ENCODE data around the gene MPZL3. TPM values are rescaled to one million over a fixed set of nuclear protein-coding genes. Genes with fewer than 3 reads are reported as not detected.
"Not testable (repeated sequence)": the region's sequence is repeated elsewhere in the genome, so short reads cannot be mapped to it uniquely, and the experiment has no call there.

MPZL3 gene
- total and polyA plus RNA-seq, 2 experiments from 2014 or later = 10.2 to 20.6 TPM

DNA sequence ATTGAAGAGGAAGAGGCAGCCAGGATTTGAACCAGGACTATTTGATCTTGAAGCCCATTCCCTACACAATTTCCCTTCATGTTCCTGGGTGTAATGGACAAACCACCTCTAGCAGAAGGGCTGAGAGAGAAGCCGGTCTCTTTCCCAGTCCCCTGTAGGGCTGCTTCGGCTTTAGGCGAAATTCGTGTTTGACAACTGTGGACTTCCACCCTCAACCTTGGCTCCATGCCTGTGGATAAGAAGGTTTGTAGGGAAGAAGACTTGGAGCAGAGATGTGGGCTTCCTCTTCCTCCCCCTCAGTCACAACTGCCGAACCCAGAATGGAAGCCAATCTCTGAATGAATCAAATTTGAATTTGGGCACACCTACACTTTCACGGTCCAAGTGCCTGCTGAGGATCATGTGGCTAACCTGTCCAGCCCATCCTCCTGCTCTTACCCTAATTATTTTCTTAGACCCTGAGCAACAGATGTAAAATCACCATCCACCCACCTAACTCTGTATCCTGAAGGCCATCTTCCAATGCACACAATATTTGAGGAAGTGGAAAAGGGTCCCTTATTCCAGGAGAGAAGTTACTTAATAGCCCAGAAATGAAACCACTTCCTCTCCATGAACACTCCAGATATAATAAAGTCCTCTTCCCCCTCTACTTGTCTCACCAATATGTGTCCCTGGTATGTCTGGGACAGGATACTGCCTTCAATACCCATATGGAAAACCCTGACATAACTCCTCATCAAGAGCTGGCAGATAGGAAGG lies 65.6 kb downstream of the MPZL3 start:
- H4K20me1 ChIP-seq (ENCODE audit: insufficient read depth, poor library complexity, severe bottlenecking) = no peaks in the 10 kb centered on the region
- no peaks in the 10 kb centered on the region for H3K4me1 ChIP-seq (ENCODE audit: insufficient read depth)
- H3K79me2 ChIP-seq = no peaks in the 10 kb centered on the region
- no peak overlapping the region for H2AFZ ChIP-seq
- no peak overlapping the region for H3K4me3 ChIP-seq
- DNase-seq (ENCODE audit: low spot score) = no peak
- WGBS (ENCODE audit: low lambda C conversion rate, missing lambda C conversion rate) = 81% methylated on average over 6 of the region's 6 CpGs
- H3K36me3 ChIP-seq (replicated peaks; ENCODE audit: insufficient read depth, low read depth) = no peaks in the 10 kb centered on the region
- H3K9me2 ChIP-seq (replicated peaks; ENCODE audit: insufficient read depth) = no peaks in the 10 kb centered on the region
- no peak overlapping the region for H3K4me2 ChIP-seq
- H3K27ac ChIP-seq = no peak overlapping the region
- peaks cover 3% of the 10 kb centered on the region for H3K27me3 ChIP-seq
- H3K9me3 ChIP-seq (ENCODE audit: low read depth) = no peaks in the 10 kb centered on the region
- TF ChIP-seq EZH2 (IDR thresholded peaks at IDR 0.05; ENCODE audit: borderline replicate concordance) (no peak), EZH2phosphoT487 (IDR thresholded peaks at IDR 0.05; ENCODE audit: low read depth, severe bottlenecking, unreplicated experiment) (no peak)
- TF ChIP-seq, protein P1, sequence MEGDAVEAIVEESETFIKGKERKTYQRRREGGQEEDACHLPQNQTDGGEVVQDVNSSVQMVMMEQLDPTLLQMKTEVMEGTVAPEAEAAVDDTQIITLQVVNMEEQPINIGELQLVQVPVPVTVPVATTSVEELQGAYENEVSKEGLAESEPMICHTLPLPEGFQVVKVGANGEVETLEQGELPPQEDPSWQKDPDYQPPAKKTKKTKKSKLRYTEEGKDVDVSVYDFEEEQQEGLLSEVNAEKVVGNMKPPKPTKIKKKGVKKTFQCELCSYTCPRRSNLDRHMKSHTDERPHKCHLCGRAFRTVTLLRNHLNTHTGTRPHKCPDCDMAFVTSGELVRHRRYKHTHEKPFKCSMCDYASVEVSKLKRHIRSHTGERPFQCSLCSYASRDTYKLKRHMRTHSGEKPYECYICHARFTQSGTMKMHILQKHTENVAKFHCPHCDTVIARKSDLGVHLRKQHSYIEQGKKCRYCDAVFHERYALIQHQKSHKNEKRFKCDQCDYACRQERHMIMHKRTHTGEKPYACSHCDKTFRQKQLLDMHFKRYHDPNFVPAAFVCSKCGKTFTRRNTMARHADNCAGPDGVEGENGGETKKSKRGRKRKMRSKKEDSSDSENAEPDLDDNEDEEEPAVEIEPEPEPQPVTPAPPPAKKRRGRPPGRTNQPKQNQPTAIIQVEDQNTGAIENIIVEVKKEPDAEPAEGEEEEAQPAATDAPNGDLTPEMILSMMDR (IDR thresholded peaks at IDR 0.05; ENCODE audit: poor library complexity) = no peak

DNA sequence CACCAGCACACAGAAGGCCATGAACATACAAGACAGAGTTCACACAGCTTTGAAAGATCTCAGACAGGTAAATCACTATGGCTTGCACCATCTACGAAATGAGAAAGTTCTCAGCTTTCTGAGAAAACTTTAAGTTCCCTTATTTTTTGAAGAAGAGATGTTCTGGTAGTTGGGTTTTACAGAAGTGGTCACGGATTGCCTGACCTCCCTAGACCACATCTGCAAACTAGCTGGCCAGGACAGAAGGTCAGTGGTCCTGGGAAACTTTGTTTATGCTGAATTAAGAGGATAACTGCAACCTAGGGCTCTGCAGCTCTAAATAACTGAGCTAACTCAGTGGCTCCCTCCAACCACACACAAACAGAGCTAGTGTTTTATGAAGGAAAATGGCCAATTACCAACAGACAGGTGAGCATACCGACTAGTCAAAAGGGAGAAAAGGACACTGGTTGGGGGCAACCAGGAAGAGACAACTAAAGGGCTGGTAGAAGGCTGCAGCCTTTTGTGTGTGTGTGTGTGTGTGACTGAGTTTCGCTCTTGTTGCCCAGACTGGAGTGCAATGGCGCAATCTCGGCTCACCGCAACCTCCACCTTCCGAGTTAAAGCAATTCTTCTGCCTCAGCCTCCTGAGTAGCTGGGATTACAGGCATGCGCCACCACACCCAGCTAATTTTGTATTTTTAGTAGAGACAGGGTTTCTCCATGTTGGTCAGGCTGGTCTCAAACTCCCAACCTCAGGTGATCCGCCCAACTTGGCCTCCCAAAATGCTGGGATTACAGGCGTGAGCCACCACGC lies 67.2 kb downstream of the MPZL3 start:
- Histone ChIP-seq H3K4me2 (no peak overlapping the region), H3K27ac (no peak overlapping the region), H3K9me3 (ENCODE audit: low read depth) (no peaks in the 10 kb centered on the region), H2AFZ (no peak overlapping the region), H3K4me1 (ENCODE audit: insufficient read depth) (no peaks in the 10 kb centered on the region), H3K4me3 (no peak overlapping the region), H4K20me1 (ENCODE audit: insufficient read depth, poor library complexity, severe bottlenecking) (no peaks in the 10 kb centered on the region), H3K79me2 (no peaks in the 10 kb centered on the region), H3K27me3 (peaks cover 3% of the 10 kb centered on the region), H3K36me3 (replicated peaks; ENCODE audit: insufficient read depth, low read depth) (no peaks in the 10 kb centered on the region), H3K9me2 (replicated peaks; ENCODE audit: insufficient read depth) (no peaks in the 10 kb centered on the region)
- DNase-seq (ENCODE audit: low spot score) = no peak
- TF ChIP-seq EZH2 (IDR thresholded peaks at IDR 0.05; ENCODE audit: borderline replicate concordance) = no peak
- TF ChIP-seq, protein P1 (IDR thresholded peaks at IDR 0.05; ENCODE audit: poor library complexity) = no peak
- 96% methylated on average over 12 of the region's 12 CpGs for WGBS (ENCODE audit: low lambda C conversion rate, missing lambda C conversion rate)

DNA sequence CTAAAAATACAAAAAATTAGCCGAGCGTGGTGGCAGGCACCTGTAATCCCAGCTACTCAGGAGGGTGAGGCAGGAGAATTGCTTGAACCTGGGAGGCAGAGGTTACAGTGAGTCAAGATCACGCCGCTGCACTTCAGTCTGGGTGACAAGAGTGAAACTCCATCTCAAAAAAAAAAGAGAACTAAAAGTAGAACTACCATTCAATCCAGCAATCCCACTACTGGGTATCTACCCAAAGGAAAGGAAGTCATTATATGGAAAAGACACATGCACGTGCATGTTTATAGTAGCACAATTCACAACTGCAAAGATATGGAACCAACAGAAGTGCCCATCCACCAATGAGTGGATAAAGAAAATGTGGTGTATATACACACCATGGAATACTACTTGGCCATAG lies 68.5 kb downstream of the MPZL3 start:
- H3K9me2 ChIP-seq (replicated peaks; ENCODE audit: insufficient read depth); H3K27ac ChIP-seq; H3K4me1 ChIP-seq (ENCODE audit: insufficient read depth); DNase-seq (ENCODE audit: low spot score); H4K20me1 ChIP-seq (ENCODE audit: insufficient read depth, poor library complexity, severe bottlenecking); H3K79me2 ChIP-seq; H3K36me3 ChIP-seq (replicated peaks; ENCODE audit: insufficient read depth, low read depth); H3K27me3 ChIP-seq; H3K9me3 ChIP-seq (ENCODE audit: low read depth); H3K4me2 ChIP-seq; H2AFZ ChIP-seq; H3K4me3 ChIP-seq: not testable (repeated sequence)
- WGBS (ENCODE audit: low lambda C conversion rate, missing lambda C conversion rate) = 93% methylated on average over 5 of the region's 5 CpGs

DNA sequence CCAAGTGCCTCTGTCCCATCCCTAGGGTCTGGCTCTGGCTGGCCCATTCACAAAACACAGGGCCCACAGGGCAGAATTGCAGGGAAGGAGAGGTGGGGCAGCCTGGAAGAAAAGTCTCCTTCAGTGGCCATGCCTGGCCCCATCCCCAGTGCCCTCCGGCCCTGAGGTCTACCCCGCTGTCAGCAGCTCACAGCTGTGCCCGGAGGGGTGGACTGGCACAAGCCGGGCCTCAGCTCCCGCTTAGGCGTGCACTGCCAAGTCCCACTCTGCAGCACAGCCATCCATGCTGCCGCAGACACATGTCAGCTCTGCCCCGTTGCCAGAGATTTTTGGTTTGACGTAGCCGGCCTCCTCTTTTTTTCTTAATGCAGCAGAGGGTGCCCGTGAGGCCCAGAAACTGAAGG lies 71.9 kb downstream of the MPZL3 start:
- TF ChIP-seq, protein P1 (IDR thresholded peaks at IDR 0.05; ENCODE audit: poor library complexity) = peak; percentile 14
- no peak for TF ChIP-seq EZH2 (IDR thresholded peaks at IDR 0.05; ENCODE audit: borderline replicate concordance)
- H3K36me3 ChIP-seq (replicated peaks; ENCODE audit: insufficient read depth, low read depth) = no peaks in the 10 kb centered on the region
- H3K27ac ChIP-seq = no peak overlapping the region
- 20% methylated on average over 11 of the region's 11 CpGs for WGBS (ENCODE audit: low lambda C conversion rate, missing lambda C conversion rate)
- H3K4me1 ChIP-seq (ENCODE audit: insufficient read depth) = peaks cover 2% of the 10 kb centered on the region
- no peaks in the 10 kb centered on the region for H3K9me3 ChIP-seq (ENCODE audit: low read depth)
- peak overlapping the region; percentile 63 for H3K4me2 ChIP-seq
- H3K79me2 ChIP-seq = no peaks in the 10 kb centered on the region
- no peak overlapping the region for H3K4me3 ChIP-seq
- H3K27me3 ChIP-seq = peaks cover 22% of the 10 kb centered on the region
- H4K20me1 ChIP-seq (ENCODE audit: insufficient read depth, poor library complexity, severe bottlenecking) = no peaks in the 10 kb centered on the region
- H3K9me2 ChIP-seq (replicated peaks; ENCODE audit: insufficient read depth) = no peaks in the 10 kb centered on the region
- DNase-seq (ENCODE audit: low spot score) = peak; percentile 61
- H2AFZ ChIP-seq = peak overlapping the region; percentile 66

All from hepatocyte (in vitro differentiated cells).